Measurements from ENCODE around the gene FRG1. TPM values are rescaled to one million over a fixed set of nuclear protein-coding genes. Genes with fewer than 3 reads are reported as not detected.
"Not testable (repeated sequence)": the region's sequence is repeated elsewhere in the genome, so short reads cannot be mapped to it uniquely, and the experiment has no call there.

FRG1 gene
- total RNA-seq, 4 donors from 2014 or later: 24.5 to 38.5 (median 33.6) TPM

DNA sequence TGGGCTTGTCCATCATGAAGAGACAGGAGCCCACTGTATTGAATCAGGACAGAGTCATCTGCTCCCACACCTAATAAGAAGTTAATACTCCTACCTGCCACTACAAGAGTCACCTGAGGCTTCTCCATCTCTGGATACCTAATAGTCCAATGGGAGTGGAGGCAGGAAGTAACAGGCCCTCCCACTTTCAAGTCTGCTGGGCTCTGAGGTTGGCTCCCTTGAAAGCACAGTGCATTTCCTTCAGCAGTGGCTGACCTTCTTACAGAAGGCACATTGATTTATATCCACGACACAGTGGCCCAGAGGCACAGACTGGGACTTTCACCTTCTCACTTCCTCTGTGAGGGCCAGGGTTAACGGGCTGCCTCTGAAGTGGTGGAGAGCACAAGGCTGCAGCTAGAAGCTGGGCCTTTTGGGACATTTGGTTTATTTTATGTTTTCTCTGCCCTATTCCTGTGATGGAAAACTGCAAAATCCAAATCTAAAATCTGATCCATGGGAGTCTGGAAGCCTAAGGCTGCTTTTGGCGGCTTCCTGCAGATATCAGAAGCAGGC is 48.3 kb downstream of the FRG1 start:
- no peaks in the 10 kb centered on the region for H3K4me1 ChIP-seq
- no peak overlapping the region for H3K4me3 ChIP-seq
- TF ChIP-seq POLR2AphosphoS5 (IDR thresholded peaks at IDR 0.05) (no peak), POLR2A (IDR thresholded peaks at IDR 0.05) (no peak), EP300 (IDR thresholded peaks at IDR 0.05) (no peak)
- TF ChIP-seq, protein P1, sequence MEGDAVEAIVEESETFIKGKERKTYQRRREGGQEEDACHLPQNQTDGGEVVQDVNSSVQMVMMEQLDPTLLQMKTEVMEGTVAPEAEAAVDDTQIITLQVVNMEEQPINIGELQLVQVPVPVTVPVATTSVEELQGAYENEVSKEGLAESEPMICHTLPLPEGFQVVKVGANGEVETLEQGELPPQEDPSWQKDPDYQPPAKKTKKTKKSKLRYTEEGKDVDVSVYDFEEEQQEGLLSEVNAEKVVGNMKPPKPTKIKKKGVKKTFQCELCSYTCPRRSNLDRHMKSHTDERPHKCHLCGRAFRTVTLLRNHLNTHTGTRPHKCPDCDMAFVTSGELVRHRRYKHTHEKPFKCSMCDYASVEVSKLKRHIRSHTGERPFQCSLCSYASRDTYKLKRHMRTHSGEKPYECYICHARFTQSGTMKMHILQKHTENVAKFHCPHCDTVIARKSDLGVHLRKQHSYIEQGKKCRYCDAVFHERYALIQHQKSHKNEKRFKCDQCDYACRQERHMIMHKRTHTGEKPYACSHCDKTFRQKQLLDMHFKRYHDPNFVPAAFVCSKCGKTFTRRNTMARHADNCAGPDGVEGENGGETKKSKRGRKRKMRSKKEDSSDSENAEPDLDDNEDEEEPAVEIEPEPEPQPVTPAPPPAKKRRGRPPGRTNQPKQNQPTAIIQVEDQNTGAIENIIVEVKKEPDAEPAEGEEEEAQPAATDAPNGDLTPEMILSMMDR (IDR thresholded peaks at IDR 0.05): no peak
- H3K36me3 ChIP-seq: no peaks in the 10 kb centered on the region
- H3K27me3 ChIP-seq: no peaks in the 10 kb centered on the region
- H3K27ac ChIP-seq: no peak overlapping the region
- no peak for DNase-seq (ENCODE audit: low spot score in 2 of 2)
- no peaks in the 10 kb centered on the region for H3K9me3 ChIP-seq
- 47% methylated on average over 3 of the region's 3 CpGs for WGBS

DNA sequence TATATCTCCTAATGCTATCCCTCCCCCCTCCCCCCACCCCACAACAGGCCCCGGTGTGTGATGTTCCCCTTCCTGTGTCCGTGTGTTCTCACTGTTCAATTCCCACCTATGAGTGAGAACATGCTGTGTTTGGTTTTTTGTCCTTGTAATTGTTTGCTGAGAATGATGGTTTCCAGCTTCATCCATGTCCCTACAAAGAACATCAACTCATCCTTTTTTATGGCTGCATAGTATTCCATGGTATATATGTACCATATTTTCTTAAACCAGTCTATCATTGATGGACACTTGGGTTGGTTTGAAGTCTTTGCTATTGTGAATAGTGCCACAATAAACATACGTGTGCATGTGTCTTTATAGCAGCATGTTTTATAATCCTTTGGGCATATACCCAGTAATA is 49.3 kb downstream of the FRG1 start:
- not testable (repeated sequence) for H3K36me3 ChIP-seq; H3K27me3 ChIP-seq; H3K9me3 ChIP-seq; H3K4me1 ChIP-seq; H3K4me3 ChIP-seq; H3K27ac ChIP-seq; DNase-seq (ENCODE audit: low spot score in 2 of 2)
- 84% methylated on average over 3 of the region's 3 CpGs for WGBS

Other genes with a start within 250 kb of the FRG1 start
- not detected for gene FRG2, start 86.4 kb downstream of the FRG1 start, total RNA-seq
- gene DBET, start 123.6 kb downstream of the FRG1 start, total RNA-seq: not detected
- gene DUX4, start 232.9 kb downstream of the FRG1 start, total RNA-seq: not detected